Caco-2 (cell line): Measurements from ENCODE around the gene GALNT1. TPM values are rescaled to one million over a fixed set of nuclear protein-coding genes. Genes with fewer than 3 reads are reported as not detected.

Experiments
- BruUV-seq: library from RNA; stranded (reverse); fragments of 400-500 nt; replicated peaks from 2 replicates; lab custom pipeline; 2021; lab: Mats Ljungman, UMichigan
- CTCF ChIA-PET: fragments of 300-600 bp; sonication (Branson Sonifier 250); formaldehyde crosslinking; loops from one replicate; lab custom pipeline; 2022; ENCODE audit warnings: antibody characterized with exemption; lab: Charles Lee
- POLR2A ChIA-PET: fragments of 300-600 bp; sonication (Branson Sonifier 250); formaldehyde crosslinking; loops from one replicate; lab custom pipeline; 2022; ENCODE audit warnings: antibody characterized with exemption; lab: Charles Lee
- DNase-seq, 2 experiments: peaks; one replicate each; pipeline versions ENCODE4 v3.0.0 to v3.0.0-alpha.2; 2020 to 2022
- H3K27me3 ChIP-seq: replicated peaks from 2 replicates; pipeline ENCODE4 v1.6.0; 2011; ENCODE audit warnings: low read length; ENCODE audit not compliant: control insufficient read depth, insufficient read depth
- H3K36me3 ChIP-seq: 2 replicates; pipeline ENCODE4 v1.5.1; 2011; ENCODE audit warnings: low read length; ENCODE audit not compliant: control insufficient read depth, insufficient read depth
- H3K4me1 ChIP-seq: fragments of 250-450 bp; sonication (Bioruptor Pico); 2 replicates; pipeline ENCODE4 v1.5.1; 2020; ENCODE audit warnings: mild to moderate bottlenecking
- H3K4me3 ChIP-seq: 2 replicates; pipeline ENCODE4 v1.5.1; 2011; ENCODE audit warnings: low read depth, mild to moderate bottlenecking, control low read depth, low read length
- H3K9me3 ChIP-seq: fragments of 250-450 bp; sonication (Bioruptor Pico); 2 replicates; pipeline ENCODE4 v1.5.1; 2020; ENCODE audit warnings: mild to moderate bottlenecking, moderate library complexity
- H3K27ac Mint-ChIP-seq: one replicate; pipeline ENCODE4 v1.8.0; 2022; ENCODE audit warnings: mixed read lengths; ENCODE audit not compliant: unreplicated experiment
- H3K27me3 Mint-ChIP-seq: one replicate; pipeline ENCODE4 v1.8.0; 2022; ENCODE audit warnings: mixed read lengths; ENCODE audit not compliant: insufficient read depth, unreplicated experiment
- H3K36me3 Mint-ChIP-seq: one replicate; pipeline ENCODE4 v1.8.0; 2022; ENCODE audit warnings: mild to moderate bottlenecking, mixed read lengths; ENCODE audit not compliant: insufficient read depth, unreplicated experiment
- H3K4me1 Mint-ChIP-seq: one replicate; pipeline ENCODE4 v1.8.0; 2022; ENCODE audit warnings: low read depth, mixed read lengths; ENCODE audit not compliant: unreplicated experiment
- H3K4me3 Mint-ChIP-seq: one replicate; pipeline ENCODE4 v1.8.0; 2022; ENCODE audit warnings: mild to moderate bottlenecking, moderate library complexity, mixed read lengths; ENCODE audit not compliant: unreplicated experiment
- H3K9me3 Mint-ChIP-seq: one replicate; pipeline ENCODE4 v1.8.0; 2022; ENCODE audit warnings: mixed read lengths; ENCODE audit not compliant: unreplicated experiment
- intact Hi-C: fragments of 100-400 bp; cut with micrococcal nuclease; formaldehyde crosslinking; loops from one replicate; pipeline ENCODE4 v1.10.0; 2022; ENCODE audit not compliant: unreplicated experiment
- total RNA-seq: library from RNA; stranded (reverse); gene quantifications from 2 replicates; pipeline ENCODE4 v1.2.3, GENCODE V29; 2022
- TF ChIP-seq, protein P1 (sequence below), 2 experiments: fragments of 200-600 bp in 1 of 2; IDR thresholded peaks; 1 replicate in 1 of 2; 2 replicates in 1 of 2; pipeline versions ENCODE4 v1.5.1 to v1.8.0; 2011 to 2022; ENCODE audit warnings: antibody characterized with exemption in 1 of 2, control low read depth in 1 of 2, inconsistent platforms in 1 of 2, low read depth in 1 of 2, low read length in 1 of 2, mild to moderate bottlenecking in 1 of 2, moderate library complexity in 1 of 2; ENCODE audit not compliant: insufficient read depth in 1 of 2, severe bottlenecking in 1 of 2, unreplicated experiment in 1 of 2

The GALNT1 gene
- total RNA-seq, 1 experiment from 2014 or later, result 53.6 TPM

GRCh38 chr18:35730691-35731370, 149.3 kb downstream of the GALNT1 start:
- no TSS peak for BruUV-seq
- CTCF ChIA-PET, result no interaction called here
- H3K27me3 ChIP-seq, result no peaks in the 10 kb centered on the region
- TF ChIP-seq, protein P1, sequence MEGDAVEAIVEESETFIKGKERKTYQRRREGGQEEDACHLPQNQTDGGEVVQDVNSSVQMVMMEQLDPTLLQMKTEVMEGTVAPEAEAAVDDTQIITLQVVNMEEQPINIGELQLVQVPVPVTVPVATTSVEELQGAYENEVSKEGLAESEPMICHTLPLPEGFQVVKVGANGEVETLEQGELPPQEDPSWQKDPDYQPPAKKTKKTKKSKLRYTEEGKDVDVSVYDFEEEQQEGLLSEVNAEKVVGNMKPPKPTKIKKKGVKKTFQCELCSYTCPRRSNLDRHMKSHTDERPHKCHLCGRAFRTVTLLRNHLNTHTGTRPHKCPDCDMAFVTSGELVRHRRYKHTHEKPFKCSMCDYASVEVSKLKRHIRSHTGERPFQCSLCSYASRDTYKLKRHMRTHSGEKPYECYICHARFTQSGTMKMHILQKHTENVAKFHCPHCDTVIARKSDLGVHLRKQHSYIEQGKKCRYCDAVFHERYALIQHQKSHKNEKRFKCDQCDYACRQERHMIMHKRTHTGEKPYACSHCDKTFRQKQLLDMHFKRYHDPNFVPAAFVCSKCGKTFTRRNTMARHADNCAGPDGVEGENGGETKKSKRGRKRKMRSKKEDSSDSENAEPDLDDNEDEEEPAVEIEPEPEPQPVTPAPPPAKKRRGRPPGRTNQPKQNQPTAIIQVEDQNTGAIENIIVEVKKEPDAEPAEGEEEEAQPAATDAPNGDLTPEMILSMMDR (IDR thresholded peaks at IDR 0.05; ENCODE audit: insufficient read depth in 1 of 2, low read depth in 1 of 2, low read length in 1 of 2, severe bottlenecking in 1 of 2, unreplicated experiment in 1 of 2), result no peak
- H3K36me3 ChIP-seq, result no peaks in the 10 kb centered on the region
- intact Hi-C loops, result no loop called here
- DNase-seq, result no peak
- no peaks in the 10 kb centered on the region for H3K9me3 ChIP-seq
- Mint-ChIP-seq H3K27me3 (peaks cover 6% of the 10 kb centered on the region), H3K4me3 (no peak overlapping the region), H3K36me3 (no peaks in the 10 kb centered on the region), H3K27ac (no peak overlapping the region), H3K9me3 (no peaks in the 10 kb centered on the region), H3K4me1 (no peaks in the 10 kb centered on the region)
- POLR2A ChIA-PET, result no interaction called here
- H3K4me1 ChIP-seq, result no peaks in the 10 kb centered on the region
- H3K4me3 ChIP-seq, result no peak overlapping the region

DNA sequence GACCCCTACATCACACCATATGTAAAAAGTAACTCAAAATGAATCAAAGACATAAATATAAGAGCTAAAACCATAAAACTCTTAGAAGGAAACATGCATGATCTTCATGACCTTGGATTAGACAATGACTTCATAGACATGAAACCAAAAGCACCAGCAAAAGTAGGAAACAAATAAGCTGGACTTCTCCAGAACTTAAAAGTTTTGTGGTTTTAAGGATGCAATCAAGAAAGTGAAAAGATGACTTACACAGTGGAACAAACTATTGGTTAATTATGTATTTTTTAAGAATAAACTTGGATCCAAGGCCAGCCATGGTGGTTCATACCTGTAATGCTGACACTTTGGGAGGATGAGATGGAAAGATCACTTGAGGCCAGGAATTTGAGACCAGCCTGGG, 150.2 kb downstream of the GALNT1 start:
- Mint-ChIP-seq H3K27ac (no peak overlapping the region), H3K4me3 (no peak overlapping the region), H3K27me3 (no peaks in the 10 kb centered on the region), H3K36me3 (no peaks in the 10 kb centered on the region), H3K9me3 (no peaks in the 10 kb centered on the region), H3K4me1 (no peaks in the 10 kb centered on the region)
- DNase-seq, result no peak
- Histone ChIP-seq H3K27me3 (no peaks in the 10 kb centered on the region), H3K4me3 (no peak overlapping the region), H3K4me1 (no peaks in the 10 kb centered on the region), H3K36me3 (no peaks in the 10 kb centered on the region), H3K9me3 (no peaks in the 10 kb centered on the region)
- no TSS peak for BruUV-seq
- TF ChIP-seq, protein P1 (IDR thresholded peaks at IDR 0.05; ENCODE audit: insufficient read depth in 1 of 2, low read depth in 1 of 2, low read length in 1 of 2, severe bottlenecking in 1 of 2, unreplicated experiment in 1 of 2), result no peak
- ChIA-PET CTCF (no interaction called here), POLR2A (no interaction called here)
- intact Hi-C loops, result no loop called here

GRCh38 chr18:35732162-35732561, 150.6 kb downstream of the GALNT1 start:
- Histone ChIP-seq H3K4me3 (no peak overlapping the region), H3K27me3 (no peaks in the 10 kb centered on the region)
- no TSS peak for BruUV-seq

More at GRCh38 chr18:35732162-35732561, 150.6 kb downstream of the GALNT1 start:
- Mint-ChIP-seq H3K36me3 (no peaks in the 10 kb centered on the region), H3K4me3 (no peak overlapping the region), H3K4me1 (no peaks in the 10 kb centered on the region), H3K9me3 (no peaks in the 10 kb centered on the region), H3K27me3 (no peaks in the 10 kb centered on the region), H3K27ac (no peak overlapping the region)
- POLR2A ChIA-PET, result no interaction called here
- intact Hi-C loops, result no loop called here
- TF ChIP-seq, protein P1 (IDR thresholded peaks at IDR 0.05; ENCODE audit: insufficient read depth in 1 of 2, low read depth in 1 of 2, low read length in 1 of 2, severe bottlenecking in 1 of 2, unreplicated experiment in 1 of 2), result no peak
- no peaks in the 10 kb centered on the region for H3K36me3 ChIP-seq
- H3K4me1 ChIP-seq, result no peaks in the 10 kb centered on the region
- H3K9me3 ChIP-seq, result no peaks in the 10 kb centered on the region
- CTCF ChIA-PET, result no interaction called here
- DNase-seq, result no peak
